Osteoblast (primary cell): ENCODE results near the gene SH3RF3. TPM values are rescaled to one million over a fixed set of nuclear protein-coding genes. Genes with fewer than 3 reads are reported as not detected.
"Not testable (repeated sequence)": the region's sequence is repeated elsewhere in the genome, so short reads cannot be mapped to it uniquely, and the experiment has no call there.

Experiments
- DNase-seq: peaks from one replicate; pipeline ENCODE4 v3.0.0; 2011; ENCODE audit warnings: low spot score, mixed read lengths; ENCODE audit not compliant: insufficient read length; ENCODE audit errors: missing footprints
- H2AFZ ChIP-seq: 2 replicates; pipeline ENCODE4 v1.6.0; 2011; ENCODE audit warnings: mild to moderate bottlenecking, low read length
- H3K27ac ChIP-seq: 2 replicates; pipeline ENCODE4 v1.5.1; 2011; ENCODE audit warnings: mild to moderate bottlenecking, low read depth, low read length, moderate library complexity
- H3K27me3 ChIP-seq: 2 replicates; pipeline ENCODE4 v1.6.0; 2012; ENCODE audit warnings: mild to moderate bottlenecking, control low read depth, inconsistent platforms, low read length, moderate library complexity; ENCODE audit not compliant: insufficient read depth
- H3K36me3 ChIP-seq: 2 replicates; pipeline ENCODE4 v1.5.1; 2011; ENCODE audit warnings: mild to moderate bottlenecking, low read length, control low read depth, moderate library complexity; ENCODE audit not compliant: insufficient read depth
- H3K4me1 ChIP-seq: 2 replicates; pipeline ENCODE4 v1.5.1; 2011; ENCODE audit warnings: mild to moderate bottlenecking, low read length, control low read depth, moderate library complexity; ENCODE audit not compliant: insufficient read depth
- H3K4me2 ChIP-seq: 2 replicates; pipeline ENCODE4 v1.6.0; 2011; ENCODE audit warnings: mild to moderate bottlenecking, low read length; ENCODE audit not compliant: insufficient read depth
- H3K4me3 ChIP-seq: fragments of 200-600 bp; sonication (generic); 3 replicates; pipeline ENCODE4 v1.5.1; 2012; ENCODE audit warnings: mild to moderate bottlenecking, low read length, inconsistent platforms; ENCODE audit not compliant: insufficient read depth
- H3K79me2 ChIP-seq: 2 replicates; pipeline ENCODE4 v1.6.0; 2012; ENCODE audit warnings: mild to moderate bottlenecking, low read length, control low read depth, inconsistent platforms; ENCODE audit not compliant: insufficient read depth
- H3K9me3 ChIP-seq: 2 replicates; pipeline ENCODE4 v1.5.1; 2011; ENCODE audit warnings: low read depth, low read length, control low read depth
- H4K20me1 ChIP-seq: 2 replicates; pipeline ENCODE4 v1.6.0; 2012; ENCODE audit warnings: mild to moderate bottlenecking, low read length, control low read depth; ENCODE audit not compliant: insufficient read depth
- CTCF ChIP-seq: IDR thresholded peaks from 2 replicates; pipeline ENCODE4 v1.5.1; 2011; ENCODE audit warnings: mild to moderate bottlenecking, low read depth, low read length, moderate library complexity; ENCODE audit errors: extremely low read depth
- total RNA-seq: library from RNA; depleted of rRNA; stranded (reverse); fragments of >200 nt; gene quantifications from 2 replicates; pipeline ENCODE4 v1.2.3, GENCODE V29; 2012

The SH3RF3 gene
- total RNA-seq, 1 donor: 14.8 TPM

GRCh38 chr2:109218087-109218791 is 89.2 kb downstream of the SH3RF3 start:
- Histone ChIP-seq H3K36me3 (no peaks in the 10 kb centered on the region), H3K4me3 (no peak overlapping the region), H4K20me1 (peaks cover 65% of the 10 kb centered on the region), H3K27me3 (peaks cover 3% of the 10 kb centered on the region), H2AFZ (no peak overlapping the region), H3K4me2 (no peak overlapping the region), H3K27ac (no peak overlapping the region), H3K4me1 (peaks cover 22% of the 10 kb centered on the region), H3K79me2 (peaks cover 44% of the 10 kb centered on the region), H3K9me3 (no peaks in the 10 kb centered on the region)
- no peak for DNase-seq
- no peak for TF ChIP-seq CTCF

GRCh38 chr2:109218792-109219126 is 89.8 kb downstream of the SH3RF3 start:
- H2AFZ ChIP-seq: no peak overlapping the region
- H3K4me3 ChIP-seq: no peak overlapping the region
- no peak for TF ChIP-seq CTCF
- H3K9me3 ChIP-seq: no peaks in the 10 kb centered on the region
- H3K27me3 ChIP-seq: peaks cover 3% of the 10 kb centered on the region
- DNase-seq: no peak
- H3K36me3 ChIP-seq: no peaks in the 10 kb centered on the region
- no peak overlapping the region for H3K4me2 ChIP-seq
- peaks cover 64% of the 10 kb centered on the region for H4K20me1 ChIP-seq
- no peak overlapping the region for H3K27ac ChIP-seq
- H3K79me2 ChIP-seq: peaks cover 46% of the 10 kb centered on the region
- peaks cover 16% of the 10 kb centered on the region for H3K4me1 ChIP-seq

GRCh38 chr2:109220860-109221259 is 91.9 kb downstream of the SH3RF3 start:
- DNase-seq: no peak
- Histone ChIP-seq H4K20me1 (peaks cover 57% of the 10 kb centered on the region), H3K27ac (no peak overlapping the region), H3K27me3 (peaks cover 3% of the 10 kb centered on the region), H3K4me1 (no peaks in the 10 kb centered on the region), H2AFZ (no peak overlapping the region), H3K9me3 (no peaks in the 10 kb centered on the region), H3K36me3 (no peaks in the 10 kb centered on the region), H3K4me2 (no peak overlapping the region), H3K4me3 (no peak overlapping the region), H3K79me2 (peaks cover 31% of the 10 kb centered on the region)
- no peak for TF ChIP-seq CTCF

- H2AFZ ChIP-seq, H3K9me3 ChIP-seq, DNase-seq, H3K27ac ChIP-seq, H3K36me3 ChIP-seq, H3K4me2 ChIP-seq, H3K4me3 ChIP-seq, H3K4me1 ChIP-seq, H3K27me3 ChIP-seq: not testable (repeated sequence)
- H4K20me1 ChIP-seq: peaks cover 57% of the 10 kb centered on the region
- H3K79me2 ChIP-seq: peaks cover 30% of the 10 kb centered on the region
Observed at GRCh38 chr2:109221316-109221715, 92.3 kb downstream of the SH3RF3 start.
